ENCODE results near the gene AIPL1. TPM values are rescaled to one million over a fixed set of nuclear protein-coding genes. Genes with fewer than 3 reads are reported as not detected.

AIPL1 gene
- total and polyA plus RNA-seq, 2 of the 13 experiments (the other 11 are each of a cell fraction or from before 2014, with no cell fraction given): not detected

DNA sequence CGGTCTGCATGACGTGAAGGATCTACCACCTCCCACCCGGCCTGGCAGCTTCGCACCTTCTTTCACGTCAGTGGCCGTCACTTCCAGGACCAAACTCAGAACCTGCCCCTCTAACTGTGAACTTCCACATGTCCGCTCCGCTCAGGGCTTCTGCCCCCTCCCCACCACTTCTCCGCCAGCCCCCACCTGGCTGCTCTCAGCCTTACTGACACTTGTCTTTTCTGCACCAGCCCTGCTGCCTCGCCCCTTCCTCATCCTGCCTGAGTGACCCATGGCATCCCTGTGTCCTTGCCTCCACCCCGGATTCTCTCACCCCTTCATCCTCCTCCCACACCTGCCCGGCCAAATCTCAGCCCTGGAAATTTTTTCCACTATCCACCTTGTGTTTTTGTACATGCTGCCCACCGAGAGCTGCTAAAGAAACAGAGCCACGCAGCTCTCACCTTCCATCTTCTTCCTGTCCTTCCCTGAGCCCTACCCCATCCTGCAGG, 23.6 kb upstream of the AIPL1 start:
- TF ChIP-seq SIN3B (IDR thresholded peaks at IDR 0.05; ENCODE audit: low read length) (no peak), EZH2 (conservative IDR thresholded peaks at IDR 0.05; ENCODE audit: low read depth, low read length) (no peak), ZNF775 (CRISPR knock-in tag; IDR thresholded peaks at IDR 0.05; ENCODE audit: borderline replicate concordance) (no peak), SOX13 (IDR thresholded peaks at IDR 0.05) (no peak), SOX13 (CRISPR knock-in tag; conservative IDR thresholded peaks at IDR 0.05 in 1 of 2, IDR thresholded peaks at IDR 0.05 in 1 of 2) (no peak), MAFG (CRISPR knock-in tag; IDR thresholded peaks at IDR 0.05) (no peak)
- H3K9ac ChIP-seq (ENCODE audit: insufficient read depth, low read depth, low read length): no peak overlapping the region
- ATAC-seq (no peak), FAIRE-seq (no peak), DNase-seq (ENCODE audit: low spot score) (no peak)
- no peak overlapping the region for H2AFZ ChIP-seq (ENCODE audit: low read length)
- WGBS (ENCODE audit: low lambda C conversion rate): 66% methylated on average over 14 of the region's 14 CpGs
- H3K79me2 ChIP-seq (ENCODE audit: insufficient read depth, low read length): no peaks in the 10 kb centered on the region
- no peak overlapping the region for H3K4me3 ChIP-seq (replicated peaks in 1 of 3; ENCODE audit: insufficient read depth in 1 of 3, low read depth in 2 of 3, low read length in 3 of 3)
- POLR2A ChIA-PET: no interaction called here
- no peaks in the 10 kb centered on the region for H3K36me3 ChIP-seq (replicated peaks in 1 of 2; ENCODE audit: control insufficient read depth in 1 of 2, insufficient read depth in 2 of 2, low read length in 2 of 2)
- H3K4me2 ChIP-seq (ENCODE audit: low read depth, low read length): no peak overlapping the region
- peaks cover 0 to 3% of the 10 kb centered on the region in 2 experiments; a peak in 3 of 5 replicates for H3K27me3 ChIP-seq (ENCODE audit: control insufficient read depth in 1 of 2, insufficient read depth in 2 of 2, low read length in 2 of 2)
- H3K27ac ChIP-seq (ENCODE audit: extremely low read length, insufficient read depth, low read length): no peak overlapping the region
- CTCF ChIA-PET (ENCODE audit: low intra/inter-chr PET ratio, low total read pairs): no interaction called here
- H3K4me1 ChIP-seq (ENCODE audit: insufficient read depth, low read length): peaks cover 25% of the 10 kb centered on the region
- in situ Hi-C loops (cut with HindIII; ENCODE audit: extremely low pct_ligation_motif_present, low pct_unique_long_range_greater_than_20kb) (loop anchor here (5.0 kb wide), 1 partner anchor 49 kb away; no protein-coding TSS in a partner anchor), intact Hi-C loops (cut with micrococcal nuclease; ENCODE audit: unreplicated experiment) (no loop called here)
- no peaks in the 10 kb centered on the region for H4K20me1 ChIP-seq (ENCODE audit: insufficient read depth, low read length)
- BruUV-seq (replicated peaks): no TSS peak
- H3K9me3 ChIP-seq (ENCODE audit: low read length): no peaks in the 10 kb centered on the region

DNA sequence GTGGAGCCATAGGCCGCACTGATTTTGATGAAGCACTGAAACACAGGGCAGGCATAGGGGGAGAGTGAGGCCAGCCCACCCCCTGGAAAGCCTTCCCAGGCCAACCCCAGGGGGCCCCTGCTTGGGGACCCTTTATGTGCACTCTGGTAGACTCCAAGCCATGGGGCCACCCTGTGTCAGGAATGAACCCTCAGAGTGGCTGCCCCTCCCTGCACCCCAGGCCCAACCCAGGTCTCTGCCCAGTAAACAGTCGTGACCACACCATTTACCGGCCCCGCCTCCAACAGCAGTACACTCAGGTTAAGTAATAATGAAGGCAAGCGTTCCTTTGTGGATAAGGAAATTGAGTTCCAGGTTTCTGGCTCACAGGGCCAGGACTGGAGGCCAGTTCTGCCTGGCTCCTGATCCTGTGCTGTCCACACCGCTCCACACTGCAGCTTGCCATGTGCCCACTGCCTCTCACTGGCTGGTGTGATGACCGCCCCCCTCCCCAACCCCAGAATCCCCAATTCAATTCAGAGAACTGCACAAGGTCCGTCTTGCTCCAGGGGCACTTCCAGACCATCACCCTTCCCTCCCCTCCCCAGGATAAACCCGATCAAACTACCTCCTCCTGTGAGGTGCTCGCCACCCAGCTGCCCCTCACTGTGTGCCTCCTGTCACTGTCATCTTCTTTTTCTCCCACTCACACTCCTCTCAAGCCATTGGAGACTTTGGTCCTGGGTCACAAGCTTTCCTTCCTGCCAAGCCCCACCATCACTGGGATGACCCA, 23.0 kb upstream of the AIPL1 start:
- in situ Hi-C loops (cut with HindIII; ENCODE audit: extremely low pct_ligation_motif_present, low pct_unique_long_range_greater_than_20kb): loop anchor here (5.0 kb wide), 1 partner anchor 49 kb away; no protein-coding TSS in a partner anchor

More for the DNA sequence above, 23.0 kb upstream of the AIPL1 start:
- Histone ChIP-seq H3K4me2 (ENCODE audit: low read depth, low read length) (peak overlapping the region; percentile 50; the same call in 1 of the 2 replicates), H3K79me2 (ENCODE audit: insufficient read depth, low read length) (no peaks in the 10 kb centered on the region), H4K20me1 (ENCODE audit: insufficient read depth, low read length) (no peaks in the 10 kb centered on the region), H3K4me1 (ENCODE audit: insufficient read depth, low read length) (peaks cover 25% of the 10 kb centered on the region), H2AFZ (ENCODE audit: low read length) (no peak overlapping the region), H3K27ac (ENCODE audit: extremely low read length, insufficient read depth, low read length) (no peak overlapping the region), H3K27me3 (ENCODE audit: control insufficient read depth in 1 of 2, insufficient read depth in 2 of 2, low read length in 2 of 2) (peaks cover 0 to 3% of the 10 kb centered on the region in 2 experiments; a peak in 3 of 5 replicates), H3K4me3 (replicated peaks in 1 of 3; ENCODE audit: insufficient read depth in 1 of 3, low read depth in 2 of 3, low read length in 3 of 3) (no peak overlapping the region), H3K36me3 (replicated peaks in 1 of 2; ENCODE audit: control insufficient read depth in 1 of 2, insufficient read depth in 2 of 2, low read length in 2 of 2) (no peaks in the 10 kb centered on the region), H3K9me3 (ENCODE audit: low read length) (no peaks in the 10 kb centered on the region), H3K9ac (ENCODE audit: insufficient read depth, low read depth, low read length) (no peak overlapping the region)
- ChIA-PET CTCF (ENCODE audit: low intra/inter-chr PET ratio, low total read pairs) (no interaction called here), POLR2A (no interaction called here)
- 61% methylated on average over 4 of the region's 10 CpGs for WGBS (ENCODE audit: low lambda C conversion rate)
- ATAC-seq: peak; percentile 34
- peak; percentile 12 for DNase-seq (ENCODE audit: low spot score)
- no peak for FAIRE-seq
- no peak for TF ChIP-seq SP140L (CRISPR knock-in tag; IDR thresholded peaks at IDR 0.05; ENCODE audit: borderline replicate concordance)
- TF ChIP-seq JUNB (CRISPR knock-in tag; IDR thresholded peaks at IDR 0.05; ENCODE audit: borderline replicate concordance): no peak
- no peak for TF ChIP-seq ZNF567 (CRISPR knock-in tag; IDR thresholded peaks at IDR 0.05; ENCODE audit: borderline replicate concordance)
- TF ChIP-seq TEAD3 (CRISPR knock-in tag; optimal IDR thresholded peaks at IDR 0.05; ENCODE audit: borderline replicate concordance): peak; percentile 37
- no peak for TF ChIP-seq FOXP1 (IDR thresholded peaks at IDR 0.05)
- TF ChIP-seq FOXP1 (CRISPR knock-in tag; IDR thresholded peaks at IDR 0.05): peak; percentile 41; the same call in 1 of the 2 replicates
- TF ChIP-seq, protein P1, sequence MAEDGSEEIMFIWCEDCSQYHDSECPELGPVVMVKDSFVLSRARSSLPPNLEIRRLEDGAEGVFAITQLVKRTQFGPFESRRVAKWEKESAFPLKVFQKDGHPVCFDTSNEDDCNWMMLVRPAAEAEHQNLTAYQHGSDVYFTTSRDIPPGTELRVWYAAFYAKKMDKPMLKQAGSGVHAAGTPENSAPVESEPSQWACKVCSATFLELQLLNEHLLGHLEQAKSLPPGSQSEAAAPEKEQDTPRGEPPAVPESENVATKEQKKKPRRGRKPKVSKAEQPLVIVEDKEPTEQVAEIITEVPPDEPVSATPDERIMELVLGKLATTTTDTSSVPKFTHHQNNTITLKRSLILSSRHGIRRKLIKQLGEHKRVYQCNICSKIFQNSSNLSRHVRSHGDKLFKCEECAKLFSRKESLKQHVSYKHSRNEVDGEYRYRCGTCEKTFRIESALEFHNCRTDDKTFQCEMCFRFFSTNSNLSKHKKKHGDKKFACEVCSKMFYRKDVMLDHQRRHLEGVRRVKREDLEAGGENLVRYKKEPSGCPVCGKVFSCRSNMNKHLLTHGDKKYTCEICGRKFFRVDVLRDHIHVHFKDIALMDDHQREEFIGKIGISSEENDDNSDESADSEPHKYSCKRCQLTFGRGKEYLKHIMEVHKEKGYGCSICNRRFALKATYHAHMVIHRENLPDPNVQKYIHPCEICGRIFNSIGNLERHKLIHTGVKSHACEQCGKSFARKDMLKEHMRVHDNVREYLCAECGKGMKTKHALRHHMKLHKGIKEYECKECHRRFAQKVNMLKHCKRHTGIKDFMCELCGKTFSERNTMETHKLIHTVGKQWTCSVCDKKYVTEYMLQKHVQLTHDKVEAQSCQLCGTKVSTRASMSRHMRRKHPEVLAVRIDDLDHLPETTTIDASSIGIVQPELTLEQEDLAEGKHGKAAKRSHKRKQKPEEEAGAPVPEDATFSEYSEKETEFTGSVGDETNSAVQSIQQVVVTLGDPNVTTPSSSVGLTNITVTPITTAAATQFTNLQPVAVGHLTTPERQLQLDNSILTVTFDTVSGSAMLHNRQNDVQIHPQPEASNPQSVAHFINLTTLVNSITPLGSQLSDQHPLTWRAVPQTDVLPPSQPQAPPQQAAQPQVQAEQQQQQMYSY (CRISPR knock-in tag; IDR thresholded peaks at IDR 0.05): peak; percentile 46; the same call in 1 of the 2 replicates
- TF ChIP-seq ZNF782 (CRISPR knock-in tag; IDR thresholded peaks at IDR 0.05; ENCODE audit: borderline replicate concordance): no peak
- BruUV-seq (replicated peaks): no TSS peak
- intact Hi-C loops (cut with micrococcal nuclease; ENCODE audit: unreplicated experiment): no loop called here
